H54 (cell line): ENCODE results near the gene FBXO41.
"Not testable (repeated sequence)": the region's sequence is repeated elsewhere in the genome, so short reads cannot be mapped to it uniquely, and the experiment has no call there.

Experiments used
- DNase-seq: peaks from one replicate; pipeline ENCODE4 v3.0.0; 2011; ENCODE audit warnings: low spot score, mixed read lengths; ENCODE audit not compliant: insufficient read length
- FAIRE-seq: peaks from 3 replicates; lab custom pipeline; 2011; peaks lifted over from hg19 to GRCh38; lab: Jason Lieb, UNC
- POLR2A ChIP-seq: IDR thresholded peaks from 2 replicates; pipeline ENCODE4 v1.6.1; 2011; ENCODE audit warnings: low read depth, mild to moderate bottlenecking, low read length

The FBXO41 gene

DNA sequence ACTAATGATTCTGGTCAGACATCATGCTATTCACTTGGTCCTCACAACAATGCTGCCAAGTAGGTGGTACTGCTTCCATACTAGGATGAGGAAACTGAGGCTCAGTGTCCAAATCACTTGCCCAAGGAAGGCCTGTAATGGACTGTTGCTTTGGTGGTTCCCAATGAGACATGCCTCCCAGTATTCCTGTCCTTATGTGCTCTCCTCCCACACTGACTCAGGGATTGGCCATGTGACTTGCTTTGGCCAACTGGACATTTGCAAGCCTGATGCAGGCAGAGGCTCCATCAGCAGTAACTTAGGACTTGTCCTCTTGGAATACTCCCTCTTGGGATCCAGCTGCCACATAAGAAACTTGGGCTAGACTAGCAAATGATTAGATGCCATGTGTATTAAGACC, 3.0 kb downstream of the FBXO41 start:
- TF ChIP-seq POLR2A = no peak
- FAIRE-seq = no peak
- no peak for DNase-seq

DNA sequence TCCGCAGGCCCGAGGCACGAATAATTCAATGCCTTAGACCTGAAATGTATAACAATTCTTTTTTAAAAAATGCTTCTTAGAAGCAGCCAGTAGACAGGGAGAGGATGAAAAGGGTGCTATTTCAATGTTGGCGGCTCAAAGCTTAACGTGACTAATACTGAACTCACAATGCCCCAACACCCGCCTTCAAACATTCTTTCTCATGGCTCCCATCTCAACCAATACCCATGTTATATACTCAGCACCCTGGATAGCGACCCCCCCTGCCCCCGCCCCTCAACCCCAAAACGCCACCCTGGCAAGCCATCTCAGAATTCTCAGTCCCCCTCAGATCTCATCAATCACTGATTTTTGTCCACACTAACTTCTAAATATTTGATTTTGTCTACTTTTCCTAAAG, 4.4 kb downstream of the FBXO41 start:
- TF ChIP-seq POLR2A = no peak
- FAIRE-seq (no peak), DNase-seq (no peak)

DNA sequence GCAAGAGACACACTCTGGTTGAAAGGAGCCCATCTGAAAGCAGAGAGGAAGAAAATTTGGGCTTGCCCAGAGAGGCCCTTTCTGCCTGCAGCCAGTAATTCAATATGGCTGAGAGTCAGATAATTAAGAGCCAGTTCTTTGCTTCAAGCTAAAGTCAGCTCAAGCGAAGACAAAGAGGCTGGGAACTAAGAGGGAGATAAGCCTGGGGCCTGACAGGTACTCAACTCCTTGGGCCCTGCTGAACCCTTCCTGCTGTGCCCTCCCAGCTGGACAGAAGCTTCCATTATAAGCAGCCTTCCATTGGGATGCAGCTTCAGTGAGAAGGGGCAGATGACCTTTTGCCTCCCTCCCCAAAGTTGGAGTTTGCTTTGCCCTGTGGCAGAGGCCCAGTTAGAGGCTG, 12.0 kb downstream of the FBXO41 start:
- TF ChIP-seq POLR2A = no peak
- FAIRE-seq (no peak), DNase-seq (no peak)

- FAIRE-seq (no peak), DNase-seq (no peak)
- TF ChIP-seq POLR2A = no peak
Observed at GRCh38 chr2:73269686-73270465, 14.4 kb downstream of the FBXO41 start.

GRCh38 chr2:73268830-73269685, 15.2 kb downstream of the FBXO41 start:
- DNase-seq (no peak), FAIRE-seq (no peak)
- no peak for TF ChIP-seq POLR2A

DNA sequence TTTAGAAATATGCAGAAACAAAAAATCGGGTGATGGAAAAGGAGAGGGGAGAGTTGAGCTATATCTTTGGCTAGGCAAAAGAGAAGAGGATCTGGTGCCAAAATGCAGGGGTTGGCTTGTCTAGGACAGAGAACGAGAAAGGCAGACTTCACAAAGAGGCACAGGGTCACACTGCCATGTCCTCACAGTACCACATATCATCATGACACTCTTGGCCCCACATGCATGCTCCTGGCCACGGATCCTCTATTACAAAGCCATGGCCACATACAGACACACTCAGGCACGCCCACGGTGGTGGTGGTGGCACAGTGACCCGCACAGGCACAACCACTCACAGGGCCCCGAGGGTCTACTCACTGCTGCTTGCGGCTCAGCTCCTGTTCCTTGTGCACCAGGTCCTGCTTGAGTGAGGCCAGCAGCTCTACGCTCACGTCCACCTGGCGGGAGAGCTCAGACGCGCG, 15.9 kb downstream of the FBXO41 start:
- FAIRE-seq = no peak

DNA sequence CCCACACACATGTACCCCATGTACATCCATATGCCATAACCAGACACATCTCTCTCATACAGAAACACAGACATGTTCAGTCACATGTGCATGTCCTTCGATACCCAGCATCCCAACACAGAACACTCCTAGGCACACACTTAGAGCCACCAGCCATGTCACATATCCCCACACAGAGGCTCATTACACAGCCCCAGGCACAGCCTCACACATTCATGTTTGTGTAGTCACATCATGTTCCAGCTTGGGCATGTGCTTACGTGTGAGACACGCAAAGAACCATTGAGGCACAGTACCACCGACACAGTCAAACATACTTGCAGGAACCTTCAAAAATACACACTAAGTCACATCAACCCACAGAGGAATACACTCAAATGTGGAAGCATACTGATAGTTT, 17.3 kb downstream of the FBXO41 start:
- DNase-seq (no peak), FAIRE-seq (no peak)
- TF ChIP-seq POLR2A = no peak

More for the DNA sequence above, 15.9 kb downstream of the FBXO41 start:
- no peak for TF ChIP-seq POLR2A
- no peak for DNase-seq

- FAIRE-seq = no peak
- TF ChIP-seq POLR2A = no peak
- no peak for DNase-seq
Observed at GRCh38 chr2:73266061-73266901, 18.0 kb downstream of the FBXO41 start.

GRCh38 chr2:73265298-73266060, 18.8 kb downstream of the FBXO41 start:
- DNase-seq = no peak
- TF ChIP-seq POLR2A = no peak
- no peak for FAIRE-seq

GRCh38 chr2:73264783-73265182, 19.5 kb downstream of the FBXO41 start:
- DNase-seq (no peak), FAIRE-seq (no peak)
- no peak for TF ChIP-seq POLR2A

GRCh38 chr2:73264332-73264606, 20.0 kb downstream of the FBXO41 start:
- no peak for TF ChIP-seq POLR2A
- DNase-seq (no peak), FAIRE-seq (no peak)

GRCh38 chr2:73263540-73264331, 20.5 kb downstream of the FBXO41 start:
- no peak for TF ChIP-seq POLR2A
- no peak for DNase-seq
- FAIRE-seq = no peak

DNA sequence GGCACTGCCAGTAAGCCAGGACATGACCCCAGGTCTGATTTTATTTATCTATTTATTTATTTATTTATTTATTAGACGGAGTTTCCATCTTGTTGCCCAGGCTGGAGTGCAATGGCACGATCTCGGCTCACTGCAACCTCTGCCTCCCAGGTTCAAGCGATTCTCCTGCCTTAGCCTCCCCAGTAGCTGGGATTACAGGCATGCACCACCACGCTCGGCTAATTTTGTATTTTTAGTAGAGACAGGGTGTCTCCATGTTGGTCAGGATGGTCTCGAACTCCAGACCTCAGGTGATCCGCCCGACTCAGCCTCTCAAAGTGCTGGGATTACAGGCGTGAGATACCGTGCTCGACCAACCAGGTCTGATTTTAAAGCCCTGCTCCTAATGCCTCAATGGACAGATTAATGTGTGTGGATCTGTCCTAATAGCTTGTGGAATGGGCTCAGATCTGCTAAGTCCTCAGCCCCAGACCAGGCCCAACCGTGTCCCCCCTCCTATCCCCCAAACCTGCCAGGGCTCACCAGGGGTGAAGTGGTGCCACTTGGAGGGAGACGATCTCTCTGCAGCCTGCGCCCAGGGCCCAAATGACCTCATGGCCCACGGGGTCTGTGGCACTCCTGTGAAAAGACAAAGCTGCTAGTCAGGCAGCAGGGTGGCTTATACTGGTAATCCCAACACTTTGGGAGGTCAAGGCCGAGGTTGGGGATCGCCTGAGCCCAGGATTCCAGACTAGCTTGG, 21.4 kb downstream of the FBXO41 start:
- not testable (repeated sequence) for DNase-seq, FAIRE-seq
